ENCODE results near the gene ZNF614. TPM values are rescaled to one million over a fixed set of nuclear protein-coding genes. Genes with fewer than 3 reads are reported as not detected.

The ZNF614 gene
- total RNA-seq, 1 experiment from 2014 or later = 4.1 TPM

DNA sequence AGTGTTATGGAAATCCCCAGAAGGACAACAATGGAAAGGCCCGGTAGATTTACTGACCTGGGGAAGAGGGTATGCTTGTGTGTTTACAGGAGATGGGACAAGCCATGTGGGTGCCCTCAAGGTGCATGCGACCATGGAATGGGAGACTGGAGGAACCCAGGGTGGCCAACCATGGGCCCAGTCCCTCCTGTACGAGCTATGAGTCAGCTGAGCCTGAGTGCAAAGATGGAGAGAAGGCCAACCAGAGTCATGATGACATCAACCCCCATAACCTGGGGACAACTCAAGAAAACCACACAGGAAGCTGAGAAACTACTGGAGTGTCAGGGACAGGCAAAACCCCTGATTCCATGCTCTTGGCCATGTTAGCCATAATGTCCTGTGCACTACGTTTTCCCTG, 49.3 kb downstream of the ZNF614 start:
- in situ Hi-C loops (cut with HindIII; ENCODE audit: low pct_unique_long_range_greater_than_20kb, low sequenced_read_pairs) = no loop called here
- ChIA-PET CTCF (no interaction called here), POLR2A (no interaction called here)
- TF ChIP-seq, protein P1, sequence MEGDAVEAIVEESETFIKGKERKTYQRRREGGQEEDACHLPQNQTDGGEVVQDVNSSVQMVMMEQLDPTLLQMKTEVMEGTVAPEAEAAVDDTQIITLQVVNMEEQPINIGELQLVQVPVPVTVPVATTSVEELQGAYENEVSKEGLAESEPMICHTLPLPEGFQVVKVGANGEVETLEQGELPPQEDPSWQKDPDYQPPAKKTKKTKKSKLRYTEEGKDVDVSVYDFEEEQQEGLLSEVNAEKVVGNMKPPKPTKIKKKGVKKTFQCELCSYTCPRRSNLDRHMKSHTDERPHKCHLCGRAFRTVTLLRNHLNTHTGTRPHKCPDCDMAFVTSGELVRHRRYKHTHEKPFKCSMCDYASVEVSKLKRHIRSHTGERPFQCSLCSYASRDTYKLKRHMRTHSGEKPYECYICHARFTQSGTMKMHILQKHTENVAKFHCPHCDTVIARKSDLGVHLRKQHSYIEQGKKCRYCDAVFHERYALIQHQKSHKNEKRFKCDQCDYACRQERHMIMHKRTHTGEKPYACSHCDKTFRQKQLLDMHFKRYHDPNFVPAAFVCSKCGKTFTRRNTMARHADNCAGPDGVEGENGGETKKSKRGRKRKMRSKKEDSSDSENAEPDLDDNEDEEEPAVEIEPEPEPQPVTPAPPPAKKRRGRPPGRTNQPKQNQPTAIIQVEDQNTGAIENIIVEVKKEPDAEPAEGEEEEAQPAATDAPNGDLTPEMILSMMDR (IDR thresholded peaks at IDR 0.05) = no peak
- TF ChIP-seq, protein P2, sequence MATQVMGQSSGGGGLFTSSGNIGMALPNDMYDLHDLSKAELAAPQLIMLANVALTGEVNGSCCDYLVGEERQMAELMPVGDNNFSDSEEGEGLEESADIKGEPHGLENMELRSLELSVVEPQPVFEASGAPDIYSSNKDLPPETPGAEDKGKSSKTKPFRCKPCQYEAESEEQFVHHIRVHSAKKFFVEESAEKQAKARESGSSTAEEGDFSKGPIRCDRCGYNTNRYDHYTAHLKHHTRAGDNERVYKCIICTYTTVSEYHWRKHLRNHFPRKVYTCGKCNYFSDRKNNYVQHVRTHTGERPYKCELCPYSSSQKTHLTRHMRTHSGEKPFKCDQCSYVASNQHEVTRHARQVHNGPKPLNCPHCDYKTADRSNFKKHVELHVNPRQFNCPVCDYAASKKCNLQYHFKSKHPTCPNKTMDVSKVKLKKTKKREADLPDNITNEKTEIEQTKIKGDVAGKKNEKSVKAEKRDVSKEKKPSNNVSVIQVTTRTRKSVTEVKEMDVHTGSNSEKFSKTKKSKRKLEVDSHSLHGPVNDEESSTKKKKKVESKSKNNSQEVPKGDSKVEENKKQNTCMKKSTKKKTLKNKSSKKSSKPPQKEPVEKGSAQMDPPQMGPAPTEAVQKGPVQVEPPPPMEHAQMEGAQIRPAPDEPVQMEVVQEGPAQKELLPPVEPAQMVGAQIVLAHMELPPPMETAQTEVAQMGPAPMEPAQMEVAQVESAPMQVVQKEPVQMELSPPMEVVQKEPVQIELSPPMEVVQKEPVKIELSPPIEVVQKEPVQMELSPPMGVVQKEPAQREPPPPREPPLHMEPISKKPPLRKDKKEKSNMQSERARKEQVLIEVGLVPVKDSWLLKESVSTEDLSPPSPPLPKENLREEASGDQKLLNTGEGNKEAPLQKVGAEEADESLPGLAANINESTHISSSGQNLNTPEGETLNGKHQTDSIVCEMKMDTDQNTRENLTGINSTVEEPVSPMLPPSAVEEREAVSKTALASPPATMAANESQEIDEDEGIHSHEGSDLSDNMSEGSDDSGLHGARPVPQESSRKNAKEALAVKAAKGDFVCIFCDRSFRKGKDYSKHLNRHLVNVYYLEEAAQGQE (IDR thresholded peaks at IDR 0.05; ENCODE audit: insufficient read depth in 1 of 2, low read depth in 2 of 2, low read length in 1 of 2) = no peak
- TF ChIP-seq SIN3A (IDR thresholded peaks at IDR 0.05; ENCODE audit: borderline replicate concordance, insufficient read depth, low read depth, low read length) = no peak
- no peak for TF ChIP-seq TCF7L2 (IDR thresholded peaks at IDR 0.05; ENCODE audit: low read depth, low read length)
- no peak for TF ChIP-seq POLR2AphosphoS5 (IDR thresholded peaks at IDR 0.05; ENCODE audit: low read depth, low read length)
- no TSS peak for BruUV-seq (replicated peaks)
- no peaks in the 10 kb centered on the region for H3K36me3 ChIP-seq (ENCODE audit: control insufficient read depth, insufficient read depth, low read length)
- ATAC-seq (no peak), DNase-seq (ENCODE audit: low read depth, low spot score) (no peak)
- H3K9me3 ChIP-seq (ENCODE audit: control insufficient read depth, insufficient read depth, low read depth, low read length) = peaks cover 38% of the 10 kb centered on the region
- H3K4me1 ChIP-seq (ENCODE audit: control insufficient read depth, insufficient read depth, low read length) = no peaks in the 10 kb centered on the region
- no peak overlapping the region for H3K27ac ChIP-seq (ENCODE audit: low read length)
- H3K27me3 ChIP-seq (ENCODE audit: control insufficient read depth, insufficient read depth, low read length) = no peaks in the 10 kb centered on the region
- H3K4me3 ChIP-seq (ENCODE audit: low read depth in 2 of 2, low read length in 2 of 2) = no peak overlapping the region
- intact Hi-C loops (cut with micrococcal nuclease; ENCODE audit: unreplicated experiment) = no loop called here

DNA sequence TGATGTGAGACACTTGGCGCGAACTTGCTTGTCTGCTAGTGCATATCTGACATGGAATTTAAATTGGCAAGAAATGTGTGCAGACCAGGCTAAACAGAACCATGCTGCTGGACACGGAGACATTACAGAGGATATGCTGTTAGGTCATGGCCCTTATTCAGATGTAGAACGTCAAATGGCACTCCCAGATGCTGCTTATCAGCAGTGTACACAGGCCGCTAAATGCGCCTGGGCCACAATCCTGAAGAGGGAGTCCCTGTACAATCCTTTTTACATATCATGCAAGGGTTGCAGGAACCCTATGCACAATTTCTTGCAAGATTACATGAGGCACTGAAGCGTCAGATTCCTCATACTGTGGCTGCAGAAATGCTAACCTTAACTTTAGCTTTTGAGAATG, 50.8 kb downstream of the ZNF614 start:
- CTCF ChIA-PET = no interaction called here
- H3K9me3 ChIP-seq (ENCODE audit: control insufficient read depth, insufficient read depth, low read depth, low read length) = peaks cover 47% of the 10 kb centered on the region
- DNase-seq (ENCODE audit: low read depth, low spot score) (no peak), ATAC-seq (no peak)
- TF ChIP-seq TCF7L2 (IDR thresholded peaks at IDR 0.05; ENCODE audit: low read depth, low read length) = no peak
- no peak for TF ChIP-seq SIN3A (IDR thresholded peaks at IDR 0.05; ENCODE audit: borderline replicate concordance, insufficient read depth, low read depth, low read length)
- TF ChIP-seq POLR2AphosphoS5 (IDR thresholded peaks at IDR 0.05; ENCODE audit: low read depth, low read length) = no peak
- TF ChIP-seq, protein P1 (IDR thresholded peaks at IDR 0.05) = no peak
- TF ChIP-seq, protein P2 (IDR thresholded peaks at IDR 0.05; ENCODE audit: insufficient read depth in 1 of 2, low read depth in 2 of 2, low read length in 1 of 2) = no peak
- no peak overlapping the region for H3K27ac ChIP-seq (ENCODE audit: low read length)
- H3K4me1 ChIP-seq (ENCODE audit: control insufficient read depth, insufficient read depth, low read length) = no peaks in the 10 kb centered on the region
- no peak overlapping the region for H3K4me3 ChIP-seq (ENCODE audit: low read depth in 2 of 2, low read length in 2 of 2)
- no peaks in the 10 kb centered on the region for H3K27me3 ChIP-seq (ENCODE audit: control insufficient read depth, insufficient read depth, low read length)
- no TSS peak for BruUV-seq (replicated peaks)
- no peaks in the 10 kb centered on the region for H3K36me3 ChIP-seq (ENCODE audit: control insufficient read depth, insufficient read depth, low read length)
- in situ Hi-C loops (cut with HindIII; ENCODE audit: low pct_unique_long_range_greater_than_20kb, low sequenced_read_pairs) = no loop called here
- POLR2A ChIA-PET = no interaction called here
- intact Hi-C loops (cut with micrococcal nuclease; ENCODE audit: unreplicated experiment) = no loop called here
